ENCODE data around the gene CLPSL1. TPM values are rescaled to one million over a fixed set of nuclear protein-coding genes. Genes with fewer than 3 reads are reported as not detected.

CLPSL1 gene
- total and polyA plus RNA-seq, 2 of the 13 experiments (the other 11 are each of a cell fraction or from before 2014, with no cell fraction given), result not detected

DNA sequence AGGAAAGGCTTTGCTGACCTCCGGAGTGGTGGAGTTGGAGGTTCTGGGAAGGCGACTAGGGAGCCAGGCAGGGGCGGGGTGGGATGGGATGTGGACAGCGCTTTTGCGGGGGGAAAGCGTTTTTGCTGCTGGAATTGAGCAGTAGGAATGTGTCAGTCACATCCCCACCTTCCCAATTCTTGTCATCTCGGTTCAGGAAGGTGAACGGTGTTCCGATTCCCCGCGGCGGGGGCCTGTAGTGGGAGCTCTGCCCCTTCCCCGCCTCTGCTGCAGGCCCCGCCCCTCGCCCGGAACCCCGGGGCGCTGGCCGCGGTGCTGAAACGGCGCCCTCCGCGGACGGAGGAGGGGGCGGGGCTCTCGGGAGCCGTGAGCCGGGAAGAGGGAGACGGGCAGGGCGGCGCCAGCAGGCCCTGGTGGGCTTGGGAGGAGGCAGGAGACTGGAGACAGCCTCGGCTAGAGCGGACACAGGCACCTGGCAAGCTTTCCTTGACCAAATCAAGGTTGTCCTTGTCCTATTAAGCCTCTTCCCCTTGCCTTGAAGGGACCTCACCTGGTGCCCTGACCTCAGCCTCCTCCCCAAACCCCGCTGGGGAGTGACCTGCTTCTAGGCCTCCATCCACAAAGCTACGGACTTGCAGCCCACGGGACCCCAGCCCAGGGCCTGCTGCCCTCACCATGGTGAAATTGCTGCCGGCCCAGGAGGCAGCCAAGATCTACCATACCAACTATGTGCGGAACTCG, 24.3 kb downstream of the CLPSL1 start, which contains the start of gene LHFPL5 (continued):
- TF ChIP-seq NFE2L1 (CRISPR knock-in tag; IDR thresholded peaks at IDR 0.05; ENCODE audit: borderline replicate concordance) (no peak), NFIB (CRISPR knock-in tag; IDR thresholded peaks at IDR 0.05; ENCODE audit: borderline replicate concordance) (no peak), ADNP (CRISPR knock-in tag; IDR thresholded peaks at IDR 0.05) (no peak), RXRA (CRISPR knock-in tag; IDR thresholded peaks at IDR 0.05) (peak; percentile 73; the same call in 1 of the 2 replicates), PHB2 (IDR thresholded peaks at IDR 0.05; ENCODE audit: partially characterized antibody) (no peak), CREM (IDR thresholded peaks at IDR 0.05) (no peak), CREM (CRISPR knock-in tag; IDR thresholded peaks at IDR 0.05) (0 out of 2 replicates have a peak, but pooled peaks have one; percentile 23), ZNF788 (CRISPR knock-in tag; IDR thresholded peaks at IDR 0.05; ENCODE audit: borderline replicate concordance) (peak; percentile 93; the same call in 1 of the 2 replicates), RCOR2 (CRISPR knock-in tag; IDR thresholded peaks at IDR 0.05) (peak; percentile 68; the same call in 1 of the 2 replicates), ZNF670 (CRISPR knock-in tag; IDR thresholded peaks at IDR 0.05; ENCODE audit: borderline replicate concordance) (peak; percentile 90), SRF (IDR thresholded peaks at IDR 0.05; ENCODE audit: low read depth, low read length) (no peak), ZNF331 (CRISPR knock-in tag; IDR thresholded peaks at IDR 0.05) (peak; percentile 98), AKAP8 (CRISPR knock-in tag; IDR thresholded peaks at IDR 0.05) (peak; percentile 95), SAP130 (CRISPR knock-in tag; IDR thresholded peaks at IDR 0.05; ENCODE audit: low read depth) (peak; percentile 97), FOXM1 (CRISPR knock-in tag; IDR thresholded peaks at IDR 0.05) (peak; percentile 88), MEIS2 (CRISPR knock-in tag; IDR thresholded peaks at IDR 0.05) (peak; percentile 98), ZSCAN22 (CRISPR knock-in tag; IDR thresholded peaks at IDR 0.05) (peak; percentile 79; the same call in 1 of the 2 replicates), NRL (CRISPR knock-in tag; IDR thresholded peaks at IDR 0.05; ENCODE audit: borderline replicate concordance) (peak; percentile 93), ZNF678 (CRISPR knock-in tag; IDR thresholded peaks at IDR 0.05) (peak; percentile 94; the same call in 1 of the 2 replicates), MIER2 (CRISPR knock-in tag; IDR thresholded peaks at IDR 0.05) (peak; percentile 100), ZNF292 (CRISPR knock-in tag; IDR thresholded peaks at IDR 0.05; ENCODE audit: borderline replicate concordance, low read depth) (no peak), ZNF614 (CRISPR knock-in tag; IDR thresholded peaks at IDR 0.05; ENCODE audit: borderline replicate concordance) (peak; percentile 95), HOXD1 (CRISPR knock-in tag; IDR thresholded peaks at IDR 0.05) (peak; percentile 98), PHF20 (CRISPR knock-in tag; IDR thresholded peaks at IDR 0.05) (peak; percentile 55), NR2F2 (IDR thresholded peaks at IDR 0.05; ENCODE audit: borderline replicate concordance, low read depth) (no peak; the same call in 1 of the 2 replicates), ARNTL (CRISPR knock-in tag; IDR thresholded peaks at IDR 0.05) (peak; percentile 88), ETV5 (CRISPR knock-in tag; IDR thresholded peaks at IDR 0.05; ENCODE audit: borderline replicate concordance) (peak; percentile 97)
- TF ChIP-seq, protein P1, sequence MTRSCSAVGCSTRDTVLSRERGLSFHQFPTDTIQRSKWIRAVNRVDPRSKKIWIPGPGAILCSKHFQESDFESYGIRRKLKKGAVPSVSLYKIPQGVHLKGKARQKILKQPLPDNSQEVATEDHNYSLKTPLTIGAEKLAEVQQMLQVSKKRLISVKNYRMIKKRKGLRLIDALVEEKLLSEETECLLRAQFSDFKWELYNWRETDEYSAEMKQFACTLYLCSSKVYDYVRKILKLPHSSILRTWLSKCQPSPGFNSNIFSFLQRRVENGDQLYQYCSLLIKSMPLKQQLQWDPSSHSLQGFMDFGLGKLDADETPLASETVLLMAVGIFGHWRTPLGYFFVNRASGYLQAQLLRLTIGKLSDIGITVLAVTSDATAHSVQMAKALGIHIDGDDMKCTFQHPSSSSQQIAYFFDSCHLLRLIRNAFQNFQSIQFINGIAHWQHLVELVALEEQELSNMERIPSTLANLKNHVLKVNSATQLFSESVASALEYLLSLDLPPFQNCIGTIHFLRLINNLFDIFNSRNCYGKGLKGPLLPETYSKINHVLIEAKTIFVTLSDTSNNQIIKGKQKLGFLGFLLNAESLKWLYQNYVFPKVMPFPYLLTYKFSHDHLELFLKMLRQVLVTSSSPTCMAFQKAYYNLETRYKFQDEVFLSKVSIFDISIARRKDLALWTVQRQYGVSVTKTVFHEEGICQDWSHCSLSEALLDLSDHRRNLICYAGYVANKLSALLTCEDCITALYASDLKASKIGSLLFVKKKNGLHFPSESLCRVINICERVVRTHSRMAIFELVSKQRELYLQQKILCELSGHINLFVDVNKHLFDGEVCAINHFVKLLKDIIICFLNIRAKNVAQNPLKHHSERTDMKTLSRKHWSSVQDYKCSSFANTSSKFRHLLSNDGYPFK (CRISPR knock-in tag; IDR thresholded peaks at IDR 0.05; ENCODE audit: borderline replicate concordance), result peak; percentile 84
- TF ChIP-seq, protein P2, sequence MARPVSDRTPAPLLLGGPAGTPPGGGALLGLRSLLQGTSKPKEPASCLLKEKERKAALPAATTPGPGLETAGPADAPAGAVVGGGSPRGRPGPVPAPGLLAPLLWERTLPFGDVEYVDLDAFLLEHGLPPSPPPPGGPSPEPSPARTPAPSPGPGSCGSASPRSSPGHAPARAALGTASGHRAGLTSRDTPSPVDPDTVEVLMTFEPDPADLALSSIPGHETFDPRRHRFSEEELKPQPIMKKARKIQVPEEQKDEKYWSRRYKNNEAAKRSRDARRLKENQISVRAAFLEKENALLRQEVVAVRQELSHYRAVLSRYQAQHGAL (CRISPR knock-in tag; IDR thresholded peaks at IDR 0.05; ENCODE audit: not compliant biosample characterization), result peak; percentile 97
